HUES6 (cell line): ENCODE measurements around the gene RAD51B.
"Not testable (repeated sequence)": the region's sequence is repeated elsewhere in the genome, so short reads cannot be mapped to it uniquely, and the experiment has no call there.

ENCODE experiments used
- H3K27ac ChIP-seq: 2 replicates; pipeline ENCODE4 v1.7.0; 2013; ENCODE audit warnings: low read depth, mild to moderate bottlenecking, low read length, inconsistent platforms
- H3K27me3 ChIP-seq: 2 replicates; pipeline ENCODE4 v1.6.1; 2013; ENCODE audit warnings: low read length; ENCODE audit not compliant: control insufficient read depth, insufficient read depth
- H3K36me3 ChIP-seq: 2 replicates; pipeline ENCODE4 v1.6.1; 2013; ENCODE audit warnings: low read length; ENCODE audit not compliant: control insufficient read depth, insufficient read depth
- H3K4me1 ChIP-seq: 2 replicates; pipeline ENCODE4 v1.6.1; 2013; ENCODE audit warnings: low read length; ENCODE audit not compliant: control insufficient read depth, insufficient read depth
- H3K4me3 ChIP-seq: 2 replicates; pipeline ENCODE4 v1.5.1; 2013; ENCODE audit warnings: low read depth, low read length
- H3K9ac ChIP-seq: one replicate; pipeline ENCODE4 v1.6.1; 2013; ENCODE audit warnings: mild to moderate bottlenecking, low read length
- H3K9me3 ChIP-seq: 2 replicates; pipeline ENCODE4 v1.6.1; 2013; ENCODE audit warnings: low read depth, low read length; ENCODE audit not compliant: control insufficient read depth, insufficient read depth

RAD51B gene

GRCh38 chr14:68048815-68049214 is 229.2 kb downstream of the RAD51B start:
- H3K36me3 ChIP-seq, H3K4me1 ChIP-seq, H3K27ac ChIP-seq, H3K27me3 ChIP-seq, H3K4me3 ChIP-seq, H3K9me3 ChIP-seq, H3K9ac ChIP-seq: not testable (repeated sequence)

GRCh38 chr14:68050177-68050576 is 230.6 kb downstream of the RAD51B start:
- H3K36me3 ChIP-seq = no peaks in the 10 kb centered on the region
- H3K9me3 ChIP-seq = no peaks in the 10 kb centered on the region
- H3K4me3 ChIP-seq = no peak overlapping the region
- no peaks in the 10 kb centered on the region for H3K4me1 ChIP-seq
- H3K9ac ChIP-seq = no peak overlapping the region
- no peak overlapping the region for H3K27ac ChIP-seq
- no peaks in the 10 kb centered on the region for H3K27me3 ChIP-seq

- Histone ChIP-seq H3K4me3 (no peak overlapping the region), H3K9ac (no peak overlapping the region), H3K4me1 (no peaks in the 10 kb centered on the region), H3K27ac (no peak overlapping the region), H3K36me3 (no peaks in the 10 kb centered on the region), H3K27me3 (no peaks in the 10 kb centered on the region), H3K9me3 (no peaks in the 10 kb centered on the region)
These were observed 231.6 kb downstream of the RAD51B start for GRCh38 chr14:68051146-68051545.

- Histone ChIP-seq H3K27me3 (no peaks in the 10 kb centered on the region), H3K27ac (no peak overlapping the region), H3K4me3 (no peak overlapping the region), H3K9me3 (no peaks in the 10 kb centered on the region; the same call in 1 of the 2 replicates), H3K36me3 (no peaks in the 10 kb centered on the region), H3K9ac (no peak overlapping the region), H3K4me1 (0 out of 2 replicates have a peak, but pooled peaks cover 3% of the 10 kb centered on the region)
These were observed 240.6 kb downstream of the RAD51B start for GRCh38 chr14:68060198-68060597.

GRCh38 chr14:68062651-68063050 is 243.1 kb downstream of the RAD51B start:
- 0 out of 2 replicates have a peak, but pooled peaks cover 3% of the 10 kb centered on the region for H3K4me1 ChIP-seq
- no peak overlapping the region for H3K27ac ChIP-seq
- H3K4me3 ChIP-seq = no peak overlapping the region
- H3K27me3 ChIP-seq = no peaks in the 10 kb centered on the region
- H3K9me3 ChIP-seq = no peaks in the 10 kb centered on the region; the same call in 1 of the 2 replicates
- H3K36me3 ChIP-seq = no peaks in the 10 kb centered on the region
- H3K9ac ChIP-seq = no peak overlapping the region

GRCh38 chr14:68065322-68065721 is 245.7 kb downstream of the RAD51B start:
- Histone ChIP-seq H3K36me3 (no peaks in the 10 kb centered on the region), H3K9me3 (peaks cover 18% of the 10 kb centered on the region; the same call in 1 of the 2 replicates), H3K27ac (no peak overlapping the region)

GRCh38 chr14:68074765-68075381 is 255.3 kb downstream of the RAD51B start:
- Histone ChIP-seq H3K9me3 (peaks cover 17% of the 10 kb centered on the region), H3K9ac (peak overlapping the region; percentile 19)

More at GRCh38 chr14:68065322-68065721, 245.7 kb downstream of the RAD51B start:
- Histone ChIP-seq H3K4me3 (no peak overlapping the region), H3K4me1 (no peaks in the 10 kb centered on the region), H3K9ac (no peak overlapping the region), H3K27me3 (no peaks in the 10 kb centered on the region)

GRCh38 chr14:68075382-68076029 is 255.9 kb downstream of the RAD51B start:
- H3K4me1 ChIP-seq = peaks cover 25% of the 10 kb centered on the region
- peaks cover 12% of the 10 kb centered on the region for H3K9me3 ChIP-seq
- H3K9ac ChIP-seq = peak overlapping the region; percentile 19
- no peak overlapping the region for H3K4me3 ChIP-seq
- H3K36me3 ChIP-seq = no peaks in the 10 kb centered on the region
- no peaks in the 10 kb centered on the region for H3K27me3 ChIP-seq
- no peak overlapping the region for H3K27ac ChIP-seq

More at GRCh38 chr14:68074765-68075381, 255.3 kb downstream of the RAD51B start:
- no peaks in the 10 kb centered on the region for H3K36me3 ChIP-seq
- no peak overlapping the region for H3K27ac ChIP-seq
- H3K4me1 ChIP-seq = peaks cover 19% of the 10 kb centered on the region
- H3K27me3 ChIP-seq = no peaks in the 10 kb centered on the region
- no peak overlapping the region for H3K4me3 ChIP-seq

GRCh38 chr14:68076451-68076850 is 256.9 kb downstream of the RAD51B start:
- H3K27me3 ChIP-seq = no peaks in the 10 kb centered on the region
- H3K4me3 ChIP-seq = no peak overlapping the region
- H3K27ac ChIP-seq = no peak overlapping the region

GRCh38 chr14:68079941-68080697 is 260.5 kb downstream of the RAD51B start:
- Histone ChIP-seq H3K4me3 (no peak overlapping the region), H3K27ac (no peak overlapping the region), H3K9ac (no peak overlapping the region), H3K36me3 (no peaks in the 10 kb centered on the region), H3K27me3 (no peaks in the 10 kb centered on the region), H3K9me3 (no peaks in the 10 kb centered on the region), H3K4me1 (peaks cover 23% of the 10 kb centered on the region)

More at GRCh38 chr14:68076451-68076850, 256.9 kb downstream of the RAD51B start:
- Histone ChIP-seq H3K9me3 (peaks cover 12% of the 10 kb centered on the region), H3K4me1 (peaks cover 31% of the 10 kb centered on the region), H3K36me3 (no peaks in the 10 kb centered on the region), H3K9ac (no peak overlapping the region)

GRCh38 chr14:68081489-68081888 is 261.9 kb downstream of the RAD51B start:
- H3K27ac ChIP-seq = no peak overlapping the region
- H3K36me3 ChIP-seq = no peaks in the 10 kb centered on the region
- H3K27me3 ChIP-seq = no peaks in the 10 kb centered on the region
- no peak overlapping the region for H3K4me3 ChIP-seq
- H3K9ac ChIP-seq = no peak overlapping the region
- H3K9me3 ChIP-seq = no peaks in the 10 kb centered on the region
- H3K4me1 ChIP-seq = peaks cover 22% of the 10 kb centered on the region
